ENCODE data around the gene SLC6A8.
"Not testable (repeated sequence)": the region's sequence is repeated elsewhere in the genome, so short reads cannot be mapped to it uniquely, and the experiment has no call there.

The SLC6A8 gene

DNA sequence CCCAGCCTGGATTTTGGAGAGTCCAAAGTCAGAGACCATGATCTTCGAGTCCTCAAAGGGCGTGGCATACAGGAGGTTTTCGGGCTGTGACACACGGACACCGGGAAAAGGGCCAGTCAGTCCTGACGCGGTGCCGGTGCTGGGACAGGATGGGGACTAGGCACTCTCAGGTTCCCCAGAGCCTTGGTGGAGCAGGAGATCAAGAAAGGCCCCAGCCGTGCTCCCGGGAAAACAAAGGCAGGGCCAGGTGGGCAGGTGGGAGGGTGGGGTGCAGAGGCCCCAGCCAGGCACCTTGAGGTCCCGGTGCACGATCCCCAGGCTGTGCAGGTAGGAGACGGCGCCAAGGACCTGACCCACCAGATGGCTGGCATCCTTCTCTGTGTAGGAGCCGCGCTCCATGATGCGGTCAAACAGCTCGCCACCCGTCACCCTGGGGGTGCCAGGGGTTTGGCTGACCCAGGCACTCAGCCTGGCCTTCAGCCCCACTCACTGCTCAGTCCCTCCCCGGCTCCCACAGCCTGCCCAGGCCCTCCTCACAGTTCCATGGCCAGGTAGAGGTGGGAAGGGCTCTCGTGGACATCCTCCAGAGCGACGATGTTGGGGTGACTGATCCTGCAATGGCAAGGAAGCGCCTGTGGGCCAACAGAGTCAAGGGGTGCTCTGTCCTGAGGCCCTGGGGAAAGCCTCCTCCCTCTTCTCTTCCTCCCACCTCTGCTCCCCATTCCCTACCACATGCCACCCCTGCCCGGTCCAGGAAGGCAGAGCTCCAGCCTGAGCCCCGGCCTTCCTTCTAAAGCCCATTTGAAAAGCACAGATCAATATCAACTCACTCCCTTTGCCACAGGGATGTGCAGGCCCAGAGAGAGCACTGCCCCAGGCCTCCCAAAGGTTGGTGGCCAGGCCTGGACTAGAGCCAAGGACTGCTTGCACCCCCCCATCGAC lies 15.9 kb upstream of the SLC6A8 start:
- no peak for DNase-seq (ENCODE audit: low read depth in 2 of 2)

DNA sequence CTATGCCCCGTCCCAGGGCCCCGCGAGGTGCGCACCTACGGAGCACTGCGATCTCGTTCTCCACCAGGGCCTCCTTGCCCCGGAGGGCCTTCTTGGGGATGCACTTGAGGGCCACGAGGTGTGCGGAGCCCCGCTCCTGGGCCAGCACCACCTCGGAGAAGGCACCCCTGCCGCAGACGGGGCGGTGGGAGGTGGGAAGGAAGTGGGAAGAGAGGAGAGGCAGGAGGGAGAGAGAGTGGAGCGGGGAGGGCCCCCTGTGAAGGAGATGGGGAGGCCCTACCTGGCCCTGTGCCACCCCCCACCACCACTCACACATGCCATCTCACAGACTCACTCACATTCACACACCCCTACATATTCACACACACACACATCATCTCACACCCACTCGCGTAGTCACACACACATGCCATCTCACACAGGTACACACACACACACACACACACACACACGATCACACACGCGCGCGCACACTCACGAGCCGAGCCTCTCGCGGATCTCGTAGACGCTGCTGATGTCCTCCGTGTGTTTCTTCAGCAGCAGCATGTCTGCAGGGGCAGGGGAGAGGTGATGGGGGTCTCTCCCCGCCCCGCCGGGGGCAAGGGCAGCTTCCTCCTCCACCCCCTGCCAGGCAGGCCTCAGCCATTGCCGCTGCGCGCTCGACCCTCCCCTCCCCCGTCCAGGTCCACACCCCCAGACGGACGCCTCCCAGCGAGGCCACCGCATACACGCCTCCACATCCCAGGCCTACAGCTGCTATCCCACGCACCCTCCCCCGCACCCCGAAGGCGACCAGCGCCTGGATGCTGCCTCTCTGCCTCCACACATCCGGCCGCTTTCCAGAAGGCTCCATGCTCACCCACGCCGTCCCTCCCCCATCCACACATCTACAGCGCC lies 14.9 kb upstream of the SLC6A8 start:
- no peak for DNase-seq (ENCODE audit: low read depth in 2 of 2)

DNA sequence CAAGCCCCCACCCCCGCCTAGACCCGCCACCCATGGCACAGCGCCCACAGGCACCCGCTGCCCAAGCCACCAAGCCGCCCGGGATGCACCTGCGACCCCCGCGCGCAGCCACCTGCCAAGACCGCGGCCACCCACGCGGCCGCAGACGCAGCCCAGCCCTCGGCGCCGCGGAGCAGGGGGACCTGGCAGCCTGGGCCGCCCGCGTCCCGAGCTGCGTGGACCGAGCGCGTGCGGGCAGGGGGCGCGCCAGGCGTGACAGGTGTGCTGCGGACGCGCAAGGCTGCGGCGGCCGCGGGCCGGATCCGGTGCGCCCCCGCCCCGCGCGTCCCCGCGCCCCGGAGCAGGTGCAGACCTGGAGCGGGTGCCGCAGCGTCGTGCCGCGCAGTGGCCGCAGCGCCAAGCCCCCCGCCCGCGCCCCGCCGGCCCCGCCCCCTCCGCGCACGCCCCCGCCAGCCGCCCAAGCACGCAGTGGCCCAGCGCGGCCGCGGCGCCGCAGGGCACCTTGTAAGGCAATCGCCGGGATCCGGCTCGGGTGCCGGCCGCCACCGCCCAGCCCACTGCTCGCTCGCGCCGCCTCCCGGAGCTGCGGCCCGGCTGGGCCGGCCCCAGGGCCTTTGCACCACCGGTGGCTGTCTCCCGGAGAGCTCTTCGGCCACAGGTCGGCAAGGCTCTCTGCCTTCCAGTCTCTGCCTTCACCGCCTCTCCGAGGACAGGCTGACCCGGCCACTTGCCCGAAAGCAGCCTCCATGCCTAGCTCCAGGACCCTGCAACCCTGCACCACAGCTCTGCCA lies 14.1 kb upstream of the SLC6A8 start, which contains the start of gene PNCK:
TSS of gene PNCK (minus strand) at position 386 of the 791 bp plus-strand sequence. CDS start 737 bp downstream, outside the sequence.
- DNase-seq (ENCODE audit: low read depth in 2 of 2) = no peak

DNA sequence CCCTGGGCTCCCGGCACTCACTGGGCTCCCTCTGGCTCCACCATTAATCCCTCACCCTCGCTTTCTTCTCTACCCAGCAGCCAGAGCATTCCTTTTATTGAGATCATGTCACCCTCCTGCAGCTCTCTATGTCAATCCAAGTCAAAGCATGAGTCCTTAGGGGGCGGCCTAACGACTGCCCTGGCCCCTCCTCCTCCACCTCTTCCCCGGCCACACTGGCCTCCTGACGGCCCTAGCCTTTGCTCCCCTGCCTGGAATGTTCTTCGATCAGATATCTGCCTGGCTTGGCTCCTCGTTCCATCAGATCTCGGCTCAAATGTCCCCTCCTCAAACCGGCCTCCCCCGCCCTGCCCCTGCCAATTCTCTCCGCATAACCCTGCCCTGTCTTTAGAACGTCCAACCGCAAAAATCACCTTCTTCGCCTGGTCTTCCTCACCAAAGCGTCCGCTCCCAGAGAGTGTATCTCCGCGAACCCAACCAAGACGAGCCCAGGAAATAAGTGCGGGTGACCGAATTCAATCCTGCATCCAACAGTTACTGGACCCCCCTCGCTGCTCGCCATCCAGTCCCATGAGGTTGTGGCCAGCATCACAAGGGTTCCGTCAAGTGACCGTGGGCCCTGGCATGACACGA lies 13.4 kb upstream of the SLC6A8 start:
- no peak for DNase-seq (ENCODE audit: low read depth in 2 of 2)

DNA sequence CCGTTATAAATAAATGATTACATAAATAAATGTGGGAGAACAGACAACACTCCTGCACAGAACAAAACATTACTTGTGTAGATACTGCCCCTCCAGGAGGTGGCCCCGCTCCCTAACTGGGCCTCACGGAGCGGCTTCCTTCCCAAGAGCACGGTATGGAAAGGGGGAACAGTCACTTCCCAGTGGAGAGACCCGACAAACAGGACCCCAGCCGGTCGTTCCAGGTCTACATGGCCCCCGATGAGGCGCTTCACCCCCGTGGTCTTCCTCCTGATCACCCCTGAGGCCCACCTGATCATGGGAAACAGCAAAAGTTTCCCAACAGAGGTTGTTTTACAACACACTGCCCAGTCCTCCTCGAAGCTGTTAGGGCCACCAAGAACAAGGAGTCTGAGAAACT lies 6.6 kb upstream of the SLC6A8 start:
- no peak for DNase-seq (ENCODE audit: low read depth in 2 of 2)

DNA sequence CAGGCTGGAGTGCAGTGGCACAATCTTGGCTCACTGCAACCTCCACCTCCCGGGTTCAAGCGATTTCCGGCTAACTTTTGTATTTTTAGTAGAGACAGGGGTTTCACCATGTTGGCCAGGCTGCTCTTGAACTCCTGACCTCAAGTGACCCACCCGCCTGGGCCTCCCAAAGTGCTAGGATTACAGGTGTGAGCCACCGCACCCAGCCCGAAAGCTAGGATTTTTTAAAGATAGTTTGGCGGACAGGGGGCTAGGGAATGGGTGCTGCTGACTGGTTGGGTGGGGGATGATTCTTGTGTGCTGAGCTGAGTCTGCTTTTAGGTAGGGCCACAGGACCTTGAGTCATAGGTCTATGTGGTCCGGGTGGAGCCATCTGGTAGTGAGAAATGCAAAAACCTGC lies 4.2 kb upstream of the SLC6A8 start:
- DNase-seq (ENCODE audit: low read depth in 2 of 2) = not testable (repeated sequence)

DNA sequence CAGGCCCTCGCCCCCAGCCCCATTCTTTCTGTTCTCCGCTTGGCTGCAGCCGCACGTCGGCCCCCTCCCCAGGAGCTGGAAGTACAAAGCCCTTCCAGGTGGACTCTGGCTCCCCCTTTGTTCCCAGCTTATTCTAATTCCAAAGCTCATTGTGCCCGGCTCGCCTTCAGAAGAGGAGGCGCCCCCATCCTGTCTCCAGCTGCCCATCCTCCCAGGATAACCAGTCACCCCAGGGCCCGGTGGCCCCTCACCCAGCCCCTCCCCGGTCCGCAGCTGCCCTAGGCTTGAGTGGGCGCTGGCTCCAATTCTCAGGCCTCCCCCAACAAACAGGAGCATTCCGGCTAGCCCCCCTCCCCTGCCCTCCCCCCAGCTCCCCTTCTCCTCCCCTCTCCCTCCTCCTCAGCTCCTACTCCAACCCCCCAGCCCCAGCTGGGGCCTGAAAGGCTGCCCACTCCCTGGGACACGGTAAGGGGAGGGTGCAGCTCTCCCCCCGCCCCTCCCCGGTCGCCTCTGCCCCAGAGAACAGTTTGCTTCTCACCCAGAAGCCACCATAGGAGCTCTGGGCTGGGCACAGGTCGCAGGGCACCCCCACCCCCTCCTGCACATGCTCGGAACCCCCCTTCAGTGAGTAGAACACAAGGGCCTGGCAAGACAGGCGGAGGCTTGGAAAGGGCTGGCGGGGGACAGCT lies 3.1 kb upstream of the SLC6A8 start:
- DNase-seq (ENCODE audit: low read depth in 2 of 2) = no peak

DNA sequence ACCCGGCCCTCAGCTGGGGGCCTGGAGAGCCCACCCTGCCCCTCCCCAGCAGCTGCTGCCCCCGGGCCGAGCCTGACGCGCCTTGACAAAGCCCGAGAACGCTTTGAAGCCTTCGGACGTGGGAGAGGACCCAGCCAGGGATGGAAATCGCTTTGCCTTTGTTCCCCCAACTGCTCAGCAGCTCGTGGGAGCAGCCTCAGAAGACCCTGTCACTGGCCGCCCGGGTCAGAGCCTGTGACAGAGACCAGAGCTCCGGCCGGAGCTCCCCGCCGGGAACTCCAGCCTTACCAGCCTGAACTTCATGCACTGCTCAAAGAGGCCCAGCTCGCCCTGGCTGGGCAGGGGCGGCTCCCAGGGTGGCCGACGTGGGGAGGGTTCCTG lies 2.6 kb upstream of the SLC6A8 start:
- no peak for DNase-seq (ENCODE audit: low read depth in 2 of 2)

DNA sequence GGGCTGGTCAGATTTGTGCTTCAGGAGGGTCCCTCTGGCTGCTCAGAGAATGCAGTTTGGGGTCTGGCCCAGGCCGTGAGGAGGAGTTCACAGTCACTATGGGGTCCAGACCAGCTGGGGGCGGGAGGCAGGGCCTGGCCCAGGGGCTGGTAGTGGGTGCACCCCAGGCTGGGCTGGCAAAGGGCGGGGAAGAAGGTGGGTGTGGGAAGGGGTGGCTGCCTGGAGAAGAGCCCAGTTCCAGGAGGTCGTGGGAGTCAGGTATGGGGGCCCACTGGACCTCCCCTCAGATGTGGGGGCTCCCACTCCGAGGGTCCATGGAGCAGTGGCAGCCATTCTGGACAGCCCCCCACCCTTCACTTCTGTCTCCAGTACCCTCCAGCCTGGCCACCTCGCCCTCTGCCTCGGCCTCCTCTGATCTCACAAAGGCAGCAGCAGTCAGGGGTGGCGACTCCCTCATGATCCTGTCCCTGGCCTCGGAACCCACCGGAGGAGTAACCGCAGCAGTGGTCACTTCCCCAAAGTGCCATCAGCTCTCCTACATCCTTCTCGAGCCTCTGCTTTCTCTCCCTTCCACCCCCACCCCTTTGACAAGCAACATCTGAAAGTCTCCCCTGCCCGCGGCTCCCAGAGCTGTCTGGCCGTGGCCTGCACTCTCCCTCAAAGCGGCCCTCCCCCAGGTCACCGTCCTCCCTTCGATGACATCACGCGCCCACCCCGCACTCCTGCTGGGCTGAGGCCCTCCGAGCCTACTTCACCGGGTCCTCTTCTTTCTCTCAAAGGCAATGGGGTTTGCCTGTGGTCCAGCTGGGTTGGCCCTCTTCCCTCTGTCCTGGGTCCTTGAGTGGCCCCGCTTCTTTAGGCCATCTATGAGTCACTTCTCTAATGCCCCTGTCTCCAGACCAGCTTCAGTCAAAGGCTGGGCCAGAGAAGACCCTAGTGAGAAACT lies 1.7 kb upstream of the SLC6A8 start:
- no peak for DNase-seq (ENCODE audit: low read depth in 2 of 2)

DNA sequence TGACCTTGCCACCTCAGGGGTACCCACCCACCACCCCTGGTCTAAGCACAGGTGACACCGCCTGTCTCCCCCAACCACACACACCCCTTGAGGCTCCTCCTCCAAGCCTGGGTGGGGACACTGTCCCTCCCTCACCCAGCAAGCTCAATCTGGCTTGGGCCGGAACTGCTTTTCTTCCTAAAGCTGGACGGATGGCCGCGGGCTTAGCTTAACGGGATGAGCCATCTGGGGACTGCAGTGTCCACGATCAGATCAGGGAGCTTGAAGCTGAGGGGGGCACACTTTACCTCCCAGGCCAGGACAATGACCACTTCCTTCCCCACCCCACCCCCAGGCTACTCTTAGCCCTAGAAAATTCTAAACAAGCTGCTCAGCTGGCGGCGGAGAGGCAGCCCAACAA lies 1.0 kb upstream of the SLC6A8 start:
- no peak for DNase-seq (ENCODE audit: low read depth in 2 of 2)

DNA sequence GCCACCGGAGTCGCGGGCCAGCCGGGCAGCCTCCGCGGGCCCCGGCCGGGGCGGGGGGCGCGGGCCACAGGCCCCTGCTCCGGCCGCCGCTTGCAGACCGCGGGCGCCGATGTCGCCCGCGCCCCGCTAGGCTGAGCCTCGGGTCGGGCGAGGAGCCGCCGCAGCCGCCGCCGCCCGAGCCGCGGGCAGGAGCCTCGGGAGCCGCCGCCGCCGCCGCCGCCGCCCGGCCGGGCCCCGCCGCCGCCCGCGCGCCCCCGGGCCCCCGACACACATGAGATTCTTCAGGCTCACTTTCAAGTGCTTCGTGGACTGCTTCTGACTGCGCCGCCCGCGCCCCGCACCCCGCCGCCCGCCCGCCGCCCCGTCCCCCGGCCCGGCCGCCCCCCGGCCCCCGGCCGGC lies 345 bp downstream of the SLC6A8 start:
- no peak for DNase-seq (ENCODE audit: low read depth in 2 of 2)

DNA sequence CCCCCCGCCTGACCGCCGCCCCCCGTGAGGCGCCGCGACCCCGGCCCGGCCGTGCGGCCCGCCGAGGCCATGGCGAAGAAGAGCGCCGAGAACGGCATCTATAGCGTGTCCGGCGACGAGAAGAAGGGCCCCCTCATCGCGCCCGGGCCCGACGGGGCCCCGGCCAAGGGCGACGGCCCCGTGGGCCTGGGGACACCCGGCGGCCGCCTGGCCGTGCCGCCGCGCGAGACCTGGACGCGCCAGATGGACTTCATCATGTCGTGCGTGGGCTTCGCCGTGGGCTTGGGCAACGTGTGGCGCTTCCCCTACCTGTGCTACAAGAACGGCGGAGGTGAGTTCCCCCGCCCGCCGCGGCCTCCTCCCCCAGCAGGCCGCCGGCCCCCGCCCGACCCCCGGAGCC lies 780 bp downstream of the SLC6A8 start:
- DNase-seq (ENCODE audit: low read depth in 2 of 2) = no peak

DNA sequence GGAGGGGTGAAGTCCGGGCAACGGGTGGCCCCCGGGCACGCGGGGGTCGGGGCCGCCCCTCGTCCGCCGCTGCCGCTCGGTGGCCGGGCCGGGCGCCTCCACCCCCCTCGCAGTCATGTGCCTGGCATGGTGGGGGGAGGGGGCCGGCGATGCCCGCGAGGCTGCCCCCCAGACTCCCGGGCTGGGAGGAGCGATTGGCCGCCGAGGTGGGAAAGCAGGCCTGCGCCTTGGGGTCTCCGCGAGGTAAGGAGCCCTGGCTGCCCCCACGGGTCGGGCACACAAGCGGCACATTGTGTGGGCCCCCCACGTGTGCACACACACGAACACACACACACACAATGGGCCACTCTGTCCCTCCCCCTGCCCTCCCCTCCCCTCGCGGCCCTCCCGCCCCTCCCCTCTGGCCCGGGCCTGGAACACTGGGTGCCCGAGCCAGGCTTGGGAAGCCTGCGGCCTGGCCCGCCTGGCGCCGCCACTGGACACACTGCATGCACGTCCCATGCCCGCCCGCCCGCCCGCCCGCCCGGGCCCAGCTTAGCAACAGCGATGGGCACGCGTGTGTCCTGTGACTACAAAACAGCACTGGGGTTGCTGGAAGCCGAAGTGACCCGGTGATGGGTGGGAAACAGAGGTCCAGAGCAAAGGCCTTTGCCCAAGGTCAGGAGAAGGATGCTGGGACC lies 1.3 kb downstream of the SLC6A8 start:
- no peak for DNase-seq (ENCODE audit: low read depth in 2 of 2)

DNA sequence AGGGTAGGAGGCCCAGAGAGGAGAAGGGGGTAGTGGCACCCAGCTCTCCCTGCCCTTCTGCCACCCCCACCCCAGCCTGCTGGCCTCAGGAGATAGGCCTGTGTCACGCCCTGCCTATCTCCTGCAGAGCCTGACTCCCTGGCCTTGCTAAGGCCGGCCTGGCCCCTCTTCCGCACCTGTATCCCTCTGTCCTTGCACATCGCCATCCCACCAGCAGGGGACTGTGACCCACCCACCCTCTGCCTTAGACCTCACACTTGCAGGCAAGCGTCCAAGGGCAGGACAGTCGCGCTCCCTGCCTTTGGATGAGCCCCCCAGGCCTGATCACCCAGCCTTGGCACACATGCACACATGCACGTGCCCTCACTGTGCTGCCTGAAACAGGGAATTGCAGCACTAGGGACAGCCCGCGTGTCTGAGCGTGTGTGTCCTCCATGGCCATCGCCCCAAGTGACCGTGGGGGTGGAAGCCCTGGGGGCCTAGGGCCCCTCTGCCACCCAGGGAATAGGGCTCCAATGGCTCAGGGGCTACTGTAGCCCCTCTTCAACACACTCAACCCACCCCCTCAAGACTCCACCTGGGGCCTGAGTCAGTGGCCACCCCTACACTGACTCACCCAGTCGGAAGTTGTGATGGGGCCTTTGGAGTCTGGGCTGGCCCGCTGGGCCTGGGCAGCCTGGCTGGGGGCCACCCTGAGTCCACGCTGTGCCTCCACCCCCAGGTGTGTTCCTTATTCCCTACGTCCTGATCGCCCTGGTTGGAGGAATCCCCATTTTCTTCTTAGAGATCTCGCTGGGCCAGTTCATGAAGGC lies 2.1 kb downstream of the SLC6A8 start:
- no peak for DNase-seq (ENCODE audit: low read depth in 2 of 2)

DNA sequence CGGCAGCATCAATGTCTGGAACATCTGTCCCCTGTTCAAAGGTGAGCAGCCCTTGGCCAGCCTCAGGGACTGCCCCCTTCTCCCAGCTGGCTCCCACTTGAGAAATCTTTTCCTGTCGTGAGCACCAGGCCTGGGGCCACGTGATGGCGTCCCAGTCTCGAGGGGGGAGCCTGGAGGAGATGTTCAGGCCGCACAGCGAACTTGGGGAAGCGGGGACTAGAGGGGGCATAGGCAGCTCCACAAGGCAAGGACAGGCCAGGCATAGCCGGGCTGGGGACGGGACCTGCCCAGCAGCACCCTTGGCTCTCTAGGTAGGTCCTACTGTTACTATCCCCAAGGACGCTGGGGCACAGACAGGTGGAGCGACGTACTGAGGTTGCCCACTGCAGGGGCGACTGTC lies 2.7 kb downstream of the SLC6A8 start:
- no peak for DNase-seq (ENCODE audit: low read depth in 2 of 2)

DNA sequence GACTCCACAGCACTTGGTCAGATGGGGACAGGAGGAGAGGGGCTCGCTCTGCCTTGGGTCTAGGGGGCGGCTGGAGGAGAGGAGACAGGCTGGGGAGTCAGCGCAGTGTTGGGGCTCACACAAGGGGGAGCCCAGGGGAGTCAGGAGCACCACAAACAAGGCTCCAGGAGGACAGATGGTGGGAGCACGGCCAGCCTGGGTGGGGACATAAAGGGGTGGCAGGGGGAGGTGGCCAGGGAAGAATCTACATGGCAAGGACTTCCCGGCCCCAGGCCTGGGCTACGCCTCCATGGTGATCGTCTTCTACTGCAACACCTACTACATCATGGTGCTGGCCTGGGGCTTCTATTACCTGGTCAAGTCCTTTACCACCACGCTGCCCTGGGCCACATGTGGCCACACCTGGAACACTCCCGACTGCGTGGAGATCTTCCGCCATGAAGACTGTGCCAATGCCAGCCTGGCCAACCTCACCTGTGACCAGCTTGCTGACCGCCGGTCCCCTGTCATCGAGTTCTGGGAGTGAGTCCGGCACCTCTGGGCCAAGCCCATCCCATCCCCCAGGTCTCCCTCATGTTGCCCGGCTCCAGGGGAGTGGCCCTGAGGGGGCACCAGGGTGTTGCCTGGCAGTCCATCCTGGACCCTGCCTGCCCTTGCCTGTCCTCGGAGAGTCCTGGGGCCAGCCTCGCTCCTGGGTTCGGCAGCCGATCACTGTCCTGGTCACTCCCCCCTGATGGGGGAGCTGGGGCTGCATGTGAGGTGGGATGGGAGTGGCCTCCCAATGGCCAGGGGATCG lies 3.5 kb downstream of the SLC6A8 start:
- not testable (repeated sequence) for DNase-seq (ENCODE audit: low read depth in 2 of 2)

DNA sequence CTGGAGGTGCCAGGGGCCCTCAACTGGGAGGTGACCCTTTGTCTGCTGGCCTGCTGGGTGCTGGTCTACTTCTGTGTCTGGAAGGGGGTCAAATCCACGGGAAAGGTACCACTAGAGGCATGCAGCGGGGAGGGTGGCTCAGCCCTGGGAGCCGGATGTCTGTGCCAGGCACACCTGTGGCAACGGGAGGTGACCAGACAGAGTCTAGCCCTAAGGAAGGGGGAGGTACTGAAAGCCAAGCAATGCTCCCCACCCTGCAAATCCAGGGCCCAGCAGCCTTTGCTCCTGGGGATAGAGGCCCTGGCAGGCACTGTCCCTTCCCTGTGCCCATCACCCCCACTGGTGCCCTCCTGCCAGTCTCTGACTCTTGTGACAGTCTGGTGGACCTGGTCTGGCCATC lies 4.3 kb downstream of the SLC6A8 start:
- DNase-seq (ENCODE audit: low read depth in 2 of 2) = no peak

Measured in stimulated activated CD8-positive, alpha-beta memory T cell treated with anti-CD3 and anti-CD28 coated beads, Interleukin-7, amount 100 ng/mL, for 4 hours (primary cell).